HL-60 (cell line): ENCODE results near the gene GLIS1.

Experiments
- GABPA ChIP-seq: IDR thresholded peaks from 2 replicates; pipeline ENCODE4 v1.6.1; 2012; ENCODE audit warnings: low read depth
- POLR2AphosphoS5 ChIP-seq: IDR thresholded peaks from 2 replicates; pipeline ENCODE4 v1.6.1; 2012; ENCODE audit warnings: low read depth
- TF ChIP-seq, protein P1 (sequence below): IDR thresholded peaks from one replicate; pipeline ENCODE4 v1.5.1; 2011; ENCODE audit warnings: low read length, control low read depth, inconsistent platforms; ENCODE audit not compliant: insufficient read depth
- TF ChIP-seq, protein P2 (sequence below): IDR thresholded peaks from 2 replicates; pipeline ENCODE4 v1.6.1; 2012; ENCODE audit warnings: low read depth; ENCODE audit not compliant: insufficient replicate concordance

DNA sequence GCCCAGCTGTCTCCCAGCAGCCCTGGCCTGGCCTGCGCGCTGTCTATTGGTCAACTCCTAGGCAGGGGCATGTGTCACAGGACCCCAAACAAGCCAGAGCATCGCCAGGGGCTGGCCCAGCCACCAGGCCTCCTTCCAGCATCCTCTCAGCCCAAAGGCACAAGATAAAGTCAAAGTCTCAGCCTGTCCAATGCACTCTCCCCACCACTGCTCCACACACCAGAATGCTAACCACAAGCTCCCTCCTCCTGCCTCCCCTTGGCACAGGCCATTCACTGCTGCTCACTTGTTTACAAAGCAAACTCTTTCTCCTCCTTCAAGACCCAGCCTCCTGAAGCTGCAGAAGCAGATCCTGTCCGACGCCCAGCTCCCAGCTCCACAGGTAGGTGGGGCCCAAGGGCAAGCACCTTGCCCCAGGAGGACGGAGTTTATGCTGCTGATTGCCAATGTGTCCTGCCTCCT, 146.4 kb downstream of the GLIS1 start:
- TF ChIP-seq POLR2AphosphoS5: no peak
- TF ChIP-seq, protein P1, sequence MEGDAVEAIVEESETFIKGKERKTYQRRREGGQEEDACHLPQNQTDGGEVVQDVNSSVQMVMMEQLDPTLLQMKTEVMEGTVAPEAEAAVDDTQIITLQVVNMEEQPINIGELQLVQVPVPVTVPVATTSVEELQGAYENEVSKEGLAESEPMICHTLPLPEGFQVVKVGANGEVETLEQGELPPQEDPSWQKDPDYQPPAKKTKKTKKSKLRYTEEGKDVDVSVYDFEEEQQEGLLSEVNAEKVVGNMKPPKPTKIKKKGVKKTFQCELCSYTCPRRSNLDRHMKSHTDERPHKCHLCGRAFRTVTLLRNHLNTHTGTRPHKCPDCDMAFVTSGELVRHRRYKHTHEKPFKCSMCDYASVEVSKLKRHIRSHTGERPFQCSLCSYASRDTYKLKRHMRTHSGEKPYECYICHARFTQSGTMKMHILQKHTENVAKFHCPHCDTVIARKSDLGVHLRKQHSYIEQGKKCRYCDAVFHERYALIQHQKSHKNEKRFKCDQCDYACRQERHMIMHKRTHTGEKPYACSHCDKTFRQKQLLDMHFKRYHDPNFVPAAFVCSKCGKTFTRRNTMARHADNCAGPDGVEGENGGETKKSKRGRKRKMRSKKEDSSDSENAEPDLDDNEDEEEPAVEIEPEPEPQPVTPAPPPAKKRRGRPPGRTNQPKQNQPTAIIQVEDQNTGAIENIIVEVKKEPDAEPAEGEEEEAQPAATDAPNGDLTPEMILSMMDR: no peak
- TF ChIP-seq, protein P2, sequence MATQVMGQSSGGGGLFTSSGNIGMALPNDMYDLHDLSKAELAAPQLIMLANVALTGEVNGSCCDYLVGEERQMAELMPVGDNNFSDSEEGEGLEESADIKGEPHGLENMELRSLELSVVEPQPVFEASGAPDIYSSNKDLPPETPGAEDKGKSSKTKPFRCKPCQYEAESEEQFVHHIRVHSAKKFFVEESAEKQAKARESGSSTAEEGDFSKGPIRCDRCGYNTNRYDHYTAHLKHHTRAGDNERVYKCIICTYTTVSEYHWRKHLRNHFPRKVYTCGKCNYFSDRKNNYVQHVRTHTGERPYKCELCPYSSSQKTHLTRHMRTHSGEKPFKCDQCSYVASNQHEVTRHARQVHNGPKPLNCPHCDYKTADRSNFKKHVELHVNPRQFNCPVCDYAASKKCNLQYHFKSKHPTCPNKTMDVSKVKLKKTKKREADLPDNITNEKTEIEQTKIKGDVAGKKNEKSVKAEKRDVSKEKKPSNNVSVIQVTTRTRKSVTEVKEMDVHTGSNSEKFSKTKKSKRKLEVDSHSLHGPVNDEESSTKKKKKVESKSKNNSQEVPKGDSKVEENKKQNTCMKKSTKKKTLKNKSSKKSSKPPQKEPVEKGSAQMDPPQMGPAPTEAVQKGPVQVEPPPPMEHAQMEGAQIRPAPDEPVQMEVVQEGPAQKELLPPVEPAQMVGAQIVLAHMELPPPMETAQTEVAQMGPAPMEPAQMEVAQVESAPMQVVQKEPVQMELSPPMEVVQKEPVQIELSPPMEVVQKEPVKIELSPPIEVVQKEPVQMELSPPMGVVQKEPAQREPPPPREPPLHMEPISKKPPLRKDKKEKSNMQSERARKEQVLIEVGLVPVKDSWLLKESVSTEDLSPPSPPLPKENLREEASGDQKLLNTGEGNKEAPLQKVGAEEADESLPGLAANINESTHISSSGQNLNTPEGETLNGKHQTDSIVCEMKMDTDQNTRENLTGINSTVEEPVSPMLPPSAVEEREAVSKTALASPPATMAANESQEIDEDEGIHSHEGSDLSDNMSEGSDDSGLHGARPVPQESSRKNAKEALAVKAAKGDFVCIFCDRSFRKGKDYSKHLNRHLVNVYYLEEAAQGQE: no peak
- TF ChIP-seq GABPA: no peak
